ENCODE measurements around the gene IFNG-AS1.

The IFNG-AS1 gene

DNA sequence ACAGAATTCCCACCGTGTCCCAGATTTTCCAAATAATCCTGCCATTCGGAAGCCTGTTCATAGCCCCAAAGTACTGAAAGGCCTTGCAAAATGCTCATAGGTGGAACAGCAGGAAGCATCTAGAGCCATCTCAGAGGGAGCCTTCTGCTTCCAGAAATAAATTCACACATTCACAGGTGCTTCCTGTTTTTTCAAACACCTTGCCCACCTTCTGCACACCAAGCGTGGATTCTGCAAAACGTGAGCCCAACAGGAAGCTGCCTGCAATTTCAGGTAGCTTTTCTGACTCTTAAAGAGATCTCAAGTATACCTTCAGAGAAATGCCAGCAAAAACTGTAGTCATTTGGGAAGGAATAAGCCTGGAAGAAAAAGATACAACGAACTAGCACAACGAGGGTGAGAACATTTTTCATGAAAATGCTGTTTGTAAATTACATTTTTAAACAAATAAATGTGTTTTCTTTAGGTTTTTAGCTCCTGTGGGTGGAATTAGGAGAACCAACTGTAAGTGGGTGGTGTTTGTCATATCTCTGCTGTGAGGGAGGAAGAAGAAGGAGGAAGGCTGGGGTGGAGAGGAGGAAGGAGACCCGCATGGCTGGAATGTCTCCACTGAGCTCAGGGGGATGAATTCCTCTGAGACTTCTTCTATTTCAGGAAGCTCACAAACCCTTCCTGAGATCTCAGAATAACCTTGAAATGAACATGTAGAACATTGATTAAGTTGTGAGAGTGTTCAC is at the start of gene IFNG-AS1:
Gene IFNG-AS1 (plus strand): TSS at position 264 of the 737 bp plus-strand sequence.
- peaks cover 26% of the 10 kb centered on the region for H3K4me1 Mint-ChIP-seq
- DNase-seq (ENCODE audit: low spot score in 2 of 2) (no peak), ATAC-seq (no peak)
- peak within 1 kb of the TSS; percentile 59 for H3K4me3 Mint-ChIP-seq
- peak within 1 kb of the TSS; percentile 78 for H3K27ac Mint-ChIP-seq
- H3K9me3 Mint-ChIP-seq: no peaks in the 10 kb centered on the region
- H3K36me3 Mint-ChIP-seq: no peaks in the 10 kb centered on the region

DNA sequence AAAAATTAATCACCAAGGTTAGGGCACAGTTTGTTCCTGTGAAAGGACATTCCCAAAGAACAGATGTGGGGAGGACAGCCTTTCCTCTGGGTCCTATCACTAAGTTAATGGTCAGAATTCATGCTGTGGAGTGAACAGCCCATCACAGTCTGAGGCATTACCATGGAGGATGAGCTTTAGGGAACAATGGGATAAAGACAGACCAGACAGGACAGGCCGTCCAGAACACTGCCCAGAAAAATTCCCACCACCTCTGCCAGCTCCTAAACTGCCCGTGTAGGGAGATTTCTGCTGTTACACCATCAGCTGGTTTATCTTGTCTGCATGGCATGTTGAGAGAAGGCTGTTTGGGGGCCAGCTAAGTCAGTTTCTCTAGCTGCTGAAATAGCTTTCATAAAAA is 49.6 kb upstream of the IFNG-AS1 start:
- DNase-seq (ENCODE audit: low spot score in 2 of 2): no peak
- H3K27ac Mint-ChIP-seq: no peak overlapping the region
- no peak for ATAC-seq
- peaks cover 6% of the 10 kb centered on the region for H3K4me1 Mint-ChIP-seq
- H3K9me3 Mint-ChIP-seq: no peaks in the 10 kb centered on the region
- no peak overlapping the region for H3K4me3 Mint-ChIP-seq
- H3K36me3 Mint-ChIP-seq: no peaks in the 10 kb centered on the region

DNA sequence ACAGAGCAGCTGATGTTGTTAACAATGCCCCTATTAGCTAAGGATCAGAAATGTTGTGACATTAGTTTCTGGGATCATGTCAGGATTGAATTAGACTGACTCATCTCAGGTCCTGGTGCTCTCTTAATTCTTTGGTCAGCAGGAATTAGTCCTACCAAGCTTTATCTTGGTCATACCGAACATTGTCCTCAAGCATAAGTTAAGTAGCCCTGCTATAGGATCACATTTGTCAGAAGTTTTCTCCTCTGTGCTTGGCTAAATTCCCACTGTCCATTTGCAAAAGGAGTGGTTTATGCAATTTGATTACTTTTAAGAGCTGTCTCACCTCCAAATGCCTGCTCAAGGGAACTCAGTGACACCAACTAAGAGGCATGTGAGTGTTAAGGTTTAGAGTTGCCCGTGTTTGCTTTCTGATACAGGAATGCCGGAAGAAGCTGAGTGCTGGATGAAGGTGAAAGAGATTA is 48.4 kb upstream of the IFNG-AS1 start:
- Mint-ChIP-seq H3K36me3 (no peaks in the 10 kb centered on the region), H3K4me3 (no peak overlapping the region), H3K4me1 (peaks cover 6% of the 10 kb centered on the region), H3K27ac (no peak overlapping the region), H3K9me3 (no peaks in the 10 kb centered on the region)
- DNase-seq (ENCODE audit: low spot score in 2 of 2): no peak
- ATAC-seq: no peak

DNA sequence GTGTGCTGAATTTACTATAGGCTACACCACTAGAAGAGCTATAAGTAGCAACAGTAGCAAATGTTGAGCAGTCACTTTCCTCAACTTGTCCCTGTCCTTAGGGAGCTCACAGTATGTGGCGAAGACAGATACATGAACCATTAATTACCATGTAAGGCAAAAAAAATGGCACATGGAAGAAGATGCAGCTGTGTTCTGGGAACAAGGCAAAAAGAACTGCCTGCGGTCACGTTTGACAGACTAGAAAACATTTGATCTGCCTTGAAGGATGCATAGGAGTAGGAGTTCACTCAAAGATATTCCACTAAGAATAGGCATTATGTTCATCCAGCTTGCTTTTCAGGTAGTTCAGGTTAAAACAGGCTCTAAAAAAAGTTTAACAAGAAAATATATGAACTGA is 46.5 kb upstream of the IFNG-AS1 start:
- H3K36me3 Mint-ChIP-seq: no peaks in the 10 kb centered on the region

DNA sequence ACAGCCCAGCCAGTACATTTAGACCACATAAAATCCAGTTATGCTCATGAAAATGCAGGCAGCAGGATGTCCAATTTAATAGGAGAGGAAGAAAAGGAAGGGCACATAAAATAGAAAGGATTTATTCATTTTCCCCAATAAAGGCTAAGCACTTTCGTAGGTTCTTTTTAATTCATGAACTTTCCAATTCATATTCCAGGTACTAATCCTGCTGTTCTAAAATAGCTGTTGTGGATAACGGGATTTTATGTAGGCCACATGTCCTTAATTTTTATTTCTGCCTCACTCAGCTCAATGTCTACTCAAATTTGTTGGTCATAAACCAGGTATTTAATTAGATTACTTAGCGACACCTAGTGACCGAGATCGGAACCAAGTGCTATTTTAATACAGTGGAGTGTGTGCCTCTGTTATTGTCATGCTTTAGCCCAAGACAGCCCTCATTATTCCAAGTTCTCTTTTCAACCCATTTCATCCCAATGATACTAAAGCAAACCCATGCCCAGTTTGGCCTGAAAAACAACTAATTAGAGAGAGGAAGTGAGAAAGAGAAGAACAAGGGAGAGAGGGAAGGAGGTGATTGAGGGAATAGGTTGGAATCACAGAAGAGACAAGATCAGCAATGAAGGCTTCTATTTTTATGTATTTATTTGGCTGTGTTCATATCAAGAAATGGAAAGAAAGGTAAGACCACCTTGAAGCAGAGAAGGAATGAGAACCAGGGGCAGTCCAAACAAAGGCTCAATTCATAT is 45.9 kb upstream of the IFNG-AS1 start:
- DNase-seq (ENCODE audit: low spot score in 2 of 2) (peak; percentile 49 to 74), ATAC-seq (peak; percentile 76)
- peaks cover 6% of the 10 kb centered on the region for H3K4me1 Mint-ChIP-seq
- no peaks in the 10 kb centered on the region for H3K9me3 Mint-ChIP-seq
- H3K36me3 Mint-ChIP-seq: no peaks in the 10 kb centered on the region
- H3K4me3 Mint-ChIP-seq: no peak overlapping the region
- H3K27ac Mint-ChIP-seq: no peak overlapping the region

More for the DNA sequence above, 46.5 kb upstream of the IFNG-AS1 start:
- Mint-ChIP-seq H3K4me1 (peaks cover 6% of the 10 kb centered on the region), H3K9me3 (no peaks in the 10 kb centered on the region), H3K27ac (no peak overlapping the region), H3K4me3 (no peak overlapping the region)
- no peak for ATAC-seq
- DNase-seq (ENCODE audit: low spot score in 2 of 2): no peak

DNA sequence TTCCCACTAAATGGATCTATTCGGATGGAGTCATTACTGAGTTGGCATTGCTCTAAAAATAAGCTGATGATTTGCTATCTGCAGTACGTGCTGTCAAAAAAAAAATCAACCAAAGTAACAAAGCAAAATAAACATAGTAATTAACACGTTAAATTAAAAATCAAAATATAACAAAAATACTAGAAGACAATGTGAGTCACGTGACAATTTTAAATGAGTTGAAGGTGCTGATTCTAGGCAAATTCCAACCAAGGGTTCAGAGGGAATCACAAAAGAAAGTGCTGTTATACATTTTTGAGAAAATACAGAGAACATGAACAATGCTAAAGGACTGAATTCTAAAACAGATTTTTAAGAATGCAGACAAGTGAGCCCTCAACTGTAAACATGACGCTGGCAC is 45.2 kb upstream of the IFNG-AS1 start:
- Mint-ChIP-seq H3K27ac (no peak overlapping the region), H3K36me3 (no peaks in the 10 kb centered on the region), H3K9me3 (no peaks in the 10 kb centered on the region), H3K4me1 (peaks cover 6% of the 10 kb centered on the region), H3K4me3 (no peak overlapping the region)
- DNase-seq (ENCODE audit: low spot score in 2 of 2) (no peak), ATAC-seq (no peak)

DNA sequence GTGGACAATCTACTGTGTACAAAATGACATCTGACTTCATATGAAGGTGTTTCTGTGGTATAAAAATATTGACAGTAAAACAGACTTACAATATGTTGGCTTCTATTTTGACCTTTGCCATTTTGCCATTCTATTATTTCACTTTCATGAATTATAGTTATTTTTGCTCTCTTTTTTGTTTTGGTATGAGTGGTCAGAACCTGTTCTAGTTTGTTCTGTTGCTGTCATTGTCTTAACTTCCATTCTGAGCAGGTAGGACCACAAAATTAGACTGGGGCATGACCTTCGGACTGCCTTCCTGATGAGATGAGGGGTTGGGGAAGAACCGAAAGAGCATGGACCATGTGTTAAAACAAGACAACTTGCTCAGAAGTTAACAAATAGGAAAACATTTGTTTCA is 36.5 kb upstream of the IFNG-AS1 start:
- DNase-seq (ENCODE audit: low spot score in 2 of 2): no peak
- ATAC-seq: no peak
- no peaks in the 10 kb centered on the region for H3K36me3 Mint-ChIP-seq
- H3K4me1 Mint-ChIP-seq: no peaks in the 10 kb centered on the region
- no peaks in the 10 kb centered on the region for H3K9me3 Mint-ChIP-seq
- no peak overlapping the region for H3K27ac Mint-ChIP-seq
- H3K4me3 Mint-ChIP-seq: no peak overlapping the region

DNA sequence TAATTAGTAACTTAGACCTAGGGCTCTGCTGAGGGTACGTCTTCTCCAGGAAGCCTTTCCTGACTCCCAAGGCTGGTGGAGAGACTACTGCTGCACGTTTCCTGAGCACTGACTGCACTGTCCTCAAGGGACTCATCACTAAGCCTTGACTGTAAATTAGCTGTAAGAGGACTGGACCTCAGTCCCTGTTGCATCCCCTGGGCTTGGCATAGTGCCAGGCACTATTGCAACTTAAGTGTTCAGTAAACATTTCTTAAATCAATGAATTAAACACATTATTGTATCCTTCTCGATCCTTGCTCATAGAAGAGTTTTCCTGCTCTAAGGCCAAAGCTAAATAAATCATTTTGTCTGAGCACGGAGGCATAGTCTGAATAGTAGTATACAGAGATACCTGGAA is 31.9 kb upstream of the IFNG-AS1 start:
- no peak overlapping the region for H3K27ac Mint-ChIP-seq

DNA sequence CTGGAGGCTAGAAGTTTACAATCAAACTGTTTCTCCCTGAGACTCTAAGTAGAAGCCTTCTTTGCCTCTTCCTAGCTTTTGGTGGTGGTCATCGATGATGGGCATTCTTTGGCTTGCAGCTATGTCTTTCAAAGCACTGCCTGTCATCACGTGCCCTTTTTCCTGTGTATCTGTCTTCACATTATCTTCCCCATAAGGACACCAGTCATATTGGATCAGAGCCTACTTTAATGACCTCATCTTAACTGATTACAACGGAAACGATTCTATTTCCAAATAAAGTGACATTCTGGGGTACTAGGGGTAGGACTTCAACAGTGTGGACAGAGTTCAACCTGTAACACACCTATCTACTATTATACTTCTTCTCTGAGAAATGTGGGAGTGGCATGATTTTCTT is 31.1 kb upstream of the IFNG-AS1 start:
- no peak for ATAC-seq
- H3K4me3 Mint-ChIP-seq: no peak overlapping the region

More for the DNA sequence above, 31.9 kb upstream of the IFNG-AS1 start:
- H3K4me3 Mint-ChIP-seq: no peak overlapping the region
- H3K36me3 Mint-ChIP-seq: no peaks in the 10 kb centered on the region
- H3K9me3 Mint-ChIP-seq: no peaks in the 10 kb centered on the region
- H3K4me1 Mint-ChIP-seq: no peaks in the 10 kb centered on the region
- no peak for DNase-seq (ENCODE audit: low spot score in 2 of 2)
- ATAC-seq: no peak

DNA sequence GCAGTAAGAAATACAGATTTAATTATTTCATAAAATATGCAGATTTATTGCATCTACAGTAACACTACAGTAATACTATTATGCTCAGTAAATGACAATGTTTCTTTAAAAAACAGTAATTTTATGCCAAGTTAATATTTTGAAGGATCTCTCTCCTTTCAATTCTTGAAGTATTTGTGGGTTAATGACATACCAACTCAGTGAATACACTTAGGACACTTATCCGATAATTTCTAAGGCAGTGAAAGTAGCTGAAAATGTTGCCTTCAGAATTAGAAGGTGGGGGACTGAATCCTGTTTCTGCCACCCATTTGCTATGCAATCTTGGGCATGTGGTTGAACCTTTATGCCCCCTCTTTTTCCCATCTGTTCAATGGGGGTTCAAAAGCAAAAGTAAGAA is 24.8 kb upstream of the IFNG-AS1 start:
- H3K36me3 Mint-ChIP-seq: no peaks in the 10 kb centered on the region
- H3K9me3 Mint-ChIP-seq: no peaks in the 10 kb centered on the region
- H3K4me3 Mint-ChIP-seq: no peak overlapping the region
- no peaks in the 10 kb centered on the region for H3K4me1 Mint-ChIP-seq
- ATAC-seq: no peak
- no peak overlapping the region for H3K27ac Mint-ChIP-seq
- no peak for DNase-seq (ENCODE audit: low spot score in 2 of 2)

More for the DNA sequence above, 31.1 kb upstream of the IFNG-AS1 start:
- no peaks in the 10 kb centered on the region for H3K4me1 Mint-ChIP-seq
- no peak overlapping the region for H3K27ac Mint-ChIP-seq
- no peaks in the 10 kb centered on the region for H3K9me3 Mint-ChIP-seq
- H3K36me3 Mint-ChIP-seq: no peaks in the 10 kb centered on the region
- no peak for DNase-seq (ENCODE audit: low spot score in 2 of 2)

DNA sequence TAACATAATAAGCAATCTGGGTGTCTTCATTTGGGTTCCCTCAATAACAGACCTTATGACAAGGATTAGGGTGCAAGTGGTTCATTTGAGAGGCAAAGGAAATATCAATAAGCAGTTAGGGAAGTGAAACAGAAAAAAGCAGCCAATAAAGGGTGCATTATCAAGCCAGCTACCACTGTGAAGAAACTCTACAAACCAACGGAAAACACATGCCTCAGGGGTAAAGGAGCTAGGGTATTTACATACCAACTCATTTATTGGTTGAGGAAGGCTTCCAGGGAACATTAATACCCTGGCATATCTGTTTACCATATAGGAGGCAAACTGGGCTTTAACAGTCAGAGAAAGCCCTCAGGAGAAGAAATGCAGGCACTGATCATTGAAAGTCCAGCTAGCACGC is 22.7 kb upstream of the IFNG-AS1 start:
- DNase-seq (ENCODE audit: low spot score in 2 of 2) (no peak), ATAC-seq (no peak)
- no peaks in the 10 kb centered on the region for H3K4me1 Mint-ChIP-seq
- H3K9me3 Mint-ChIP-seq: no peaks in the 10 kb centered on the region
- no peak overlapping the region for H3K27ac Mint-ChIP-seq
- no peak overlapping the region for H3K4me3 Mint-ChIP-seq
- no peaks in the 10 kb centered on the region for H3K36me3 Mint-ChIP-seq

DNA sequence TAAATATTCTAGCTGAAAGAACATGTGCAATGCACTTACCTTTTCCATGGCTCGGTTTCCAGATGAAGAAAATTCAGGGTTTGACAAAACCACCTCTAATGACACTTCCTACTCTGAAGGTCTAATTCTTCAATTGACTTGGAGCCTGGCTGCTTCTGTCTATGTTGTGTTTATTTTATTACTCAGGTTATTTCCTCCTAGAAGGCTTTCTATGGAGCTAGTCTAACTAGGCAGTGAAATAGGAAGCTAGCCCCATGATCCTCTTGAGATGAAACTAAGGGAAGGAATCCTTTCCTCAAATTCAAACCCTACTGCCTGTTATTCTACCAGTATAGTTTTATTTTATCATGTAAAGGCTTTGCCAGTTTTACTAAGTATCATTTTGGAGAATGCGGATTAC is 20.9 kb upstream of the IFNG-AS1 start:
- ATAC-seq (no peak), DNase-seq (ENCODE audit: low spot score in 2 of 2) (no peak)
- H3K4me1 Mint-ChIP-seq: no peaks in the 10 kb centered on the region
- H3K27ac Mint-ChIP-seq: no peak overlapping the region
- H3K4me3 Mint-ChIP-seq: no peak overlapping the region
- H3K36me3 Mint-ChIP-seq: no peaks in the 10 kb centered on the region
- H3K9me3 Mint-ChIP-seq: no peaks in the 10 kb centered on the region

DNA sequence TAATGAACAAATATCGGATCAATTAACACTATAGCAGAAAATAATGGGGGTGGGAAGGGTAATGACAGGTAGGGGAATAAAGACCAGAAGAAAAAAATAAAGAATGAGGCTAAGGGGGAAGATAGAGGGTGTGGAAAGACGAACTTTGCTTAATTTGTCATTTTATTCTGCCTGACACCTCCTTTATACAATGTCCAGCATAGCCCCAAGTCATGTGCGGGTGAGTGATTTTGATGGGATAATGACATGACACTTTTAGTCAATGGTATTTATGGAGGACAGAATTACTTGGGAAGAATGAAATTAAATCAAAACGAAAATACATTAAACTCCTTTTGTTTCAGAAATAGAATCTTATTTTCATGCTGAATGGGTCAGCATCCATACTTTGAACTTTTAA is 20.5 kb upstream of the IFNG-AS1 start:
- DNase-seq (ENCODE audit: low spot score in 2 of 2) (no peak), ATAC-seq (no peak)
- H3K4me3 Mint-ChIP-seq: no peak overlapping the region
- H3K9me3 Mint-ChIP-seq: no peaks in the 10 kb centered on the region
- no peak overlapping the region for H3K27ac Mint-ChIP-seq
- no peaks in the 10 kb centered on the region for H3K4me1 Mint-ChIP-seq
- H3K36me3 Mint-ChIP-seq: no peaks in the 10 kb centered on the region

DNA sequence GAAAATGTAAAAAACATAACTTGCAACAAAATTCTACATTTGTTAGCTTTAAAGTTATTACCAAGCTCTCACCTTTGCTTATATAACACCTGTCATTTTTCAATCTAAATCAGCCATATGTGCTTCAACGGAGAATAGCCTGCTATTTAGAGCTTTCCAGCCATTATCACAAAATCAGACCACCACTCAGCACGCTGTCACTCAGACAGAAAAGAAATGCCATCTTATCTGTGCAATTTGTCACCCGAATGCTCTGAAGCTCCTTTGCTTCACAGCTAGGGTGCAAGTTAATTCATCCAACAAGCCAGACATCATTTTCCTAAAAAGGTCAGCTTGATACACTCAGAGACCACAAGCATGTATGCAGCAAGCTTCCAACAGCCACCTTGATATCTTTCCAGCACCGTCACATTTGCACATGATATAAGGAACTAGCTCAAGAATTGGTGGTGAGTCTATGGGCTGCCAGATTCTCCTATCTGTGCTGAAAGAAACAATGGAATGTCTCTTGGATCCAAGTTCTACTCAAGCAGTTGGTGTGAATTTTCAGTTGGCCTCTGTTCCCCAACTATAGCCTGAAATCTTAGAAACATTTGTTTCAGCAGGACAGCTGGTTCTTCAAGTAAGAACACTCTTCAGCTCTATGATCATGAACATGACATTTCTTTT is 20.0 kb upstream of the IFNG-AS1 start:
- no peak overlapping the region for H3K27ac Mint-ChIP-seq
- no peaks in the 10 kb centered on the region for H3K9me3 Mint-ChIP-seq
- ATAC-seq: no peak

DNA sequence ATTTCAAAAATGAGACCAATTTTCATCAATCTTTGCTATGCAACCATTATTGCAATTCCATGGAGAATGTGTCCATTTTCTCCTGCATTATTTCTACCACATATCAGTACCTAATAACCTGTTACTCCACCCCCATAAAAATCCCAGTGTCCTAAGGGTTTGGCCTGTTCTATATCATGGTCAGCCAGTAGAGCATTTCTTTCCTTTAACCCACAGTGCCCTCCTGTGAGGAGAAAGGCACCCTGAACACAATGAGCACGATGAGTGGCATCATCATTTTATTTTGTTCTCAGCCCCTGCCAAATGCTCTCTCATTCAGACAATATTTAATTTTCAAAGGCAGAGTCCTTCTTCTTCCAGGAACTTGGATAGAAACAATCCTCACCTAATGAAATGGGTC is 11.6 kb upstream of the IFNG-AS1 start:
- Mint-ChIP-seq H3K36me3 (no peaks in the 10 kb centered on the region), H3K4me3 (no peak overlapping the region), H3K9me3 (peaks cover 2% of the 10 kb centered on the region), H3K27ac (no peak overlapping the region), H3K4me1 (no peaks in the 10 kb centered on the region)
- DNase-seq (ENCODE audit: low spot score in 2 of 2) (no peak), ATAC-seq (no peak)

More for the DNA sequence above, 20.0 kb upstream of the IFNG-AS1 start:
- Mint-ChIP-seq H3K4me3 (no peak overlapping the region), H3K36me3 (no peaks in the 10 kb centered on the region), H3K4me1 (no peaks in the 10 kb centered on the region)
- no peak for DNase-seq (ENCODE audit: low spot score in 2 of 2)
